WTC11 (cell line): ENCODE results near the gene LAMA3. TPM values are rescaled to one million over a fixed set of nuclear protein-coding genes. Genes with fewer than 3 reads are reported as not detected.

Experiments used
- ATAC-seq: fragments of 200-7000 bp; cut with Tn5 transposase; 2 replicates; pipeline ENCODE4 v1.10.0; 2021; ENCODE audit warnings: mild to moderate bottlenecking, moderate library complexity
- CTCF ChIA-PET: fragments of 300-600 bp; sonication (Branson Sonifier 250); formaldehyde crosslinking; loops from one replicate; lab custom pipeline; 2021; ENCODE audit warnings: antibody characterized with exemption; lab: Charles Lee
- POLR2A ChIA-PET: fragments of 350-600 bp; sonication (Branson Sonifier 250); formaldehyde crosslinking; loops from one replicate; lab custom pipeline; 2021; ENCODE audit warnings: antibody characterized with exemption; lab: Charles Lee
- DNase-seq: peaks from one replicate; pipeline ENCODE4 v3.0.0; 2021; ENCODE audit warnings: low spot score
- H3K27ac Mint-ChIP-seq: 2 replicates; pipeline ENCODE4 v1.8.0; 2021; ENCODE audit warnings: mixed read lengths
- H3K27me3 Mint-ChIP-seq: 2 replicates; pipeline ENCODE4 v1.8.0; 2021; ENCODE audit warnings: low read depth, mild to moderate bottlenecking, moderate library complexity, mixed read lengths
- H3K36me3 Mint-ChIP-seq: 2 replicates; pipeline ENCODE4 v1.8.0; 2021; ENCODE audit warnings: mixed read lengths
- H3K4me1 Mint-ChIP-seq: 2 replicates; pipeline ENCODE4 v1.8.0; 2022; ENCODE audit warnings: mixed read lengths
- H3K4me3 Mint-ChIP-seq: 2 replicates; pipeline ENCODE4 v1.8.0; 2021; ENCODE audit warnings: mild to moderate bottlenecking, moderate library complexity, mixed read lengths
- H3K9me3 Mint-ChIP-seq: 2 replicates; pipeline ENCODE4 v1.8.0; 2021; ENCODE audit warnings: mixed read lengths
- ELF4 ChIP-seq: sonication (generic); formaldehyde crosslinking; IDR thresholded peaks from 2 replicates; pipeline ENCODE4 v1.8.1; 2022; ENCODE audit warnings: low read depth, mild to moderate bottlenecking, moderate library complexity, missing genetic modification reagents
- ESRRA ChIP-seq: sonication (generic); formaldehyde crosslinking; IDR thresholded peaks from 2 replicates; pipeline ENCODE4 v1.8.1; 2022; ENCODE audit warnings: mild to moderate bottlenecking, missing genetic modification reagents, borderline replicate concordance
- FOXK1 ChIP-seq: sonication (generic); formaldehyde crosslinking; IDR thresholded peaks from 2 replicates; pipeline ENCODE4 v1.8.0; 2022; ENCODE audit warnings: mild to moderate bottlenecking, moderate library complexity, missing genetic modification reagents
- GTF2I ChIP-seq: fragments of 250-450 bp; sonication (Bioruptor Pico); conservative IDR thresholded peaks from 2 replicates; pipeline ENCODE4 v1.4.0; 2021; ENCODE audit warnings: mild to moderate bottlenecking
- HMGA2 ChIP-seq: fragments of 250-450 bp; sonication (Bioruptor Pico); IDR thresholded peaks from 2 replicates; pipeline ENCODE4 v1.4.0; 2021; ENCODE audit warnings: mild to moderate bottlenecking, moderate library complexity
- IRF2 ChIP-seq: sonication (generic); formaldehyde crosslinking; IDR thresholded peaks from 2 replicates; pipeline ENCODE4 v1.8.0; 2022; ENCODE audit warnings: low read depth, missing genetic modification reagents, borderline replicate concordance
- MXD4 ChIP-seq: fragments of 250-450 bp; sonication (Bioruptor Pico); IDR thresholded peaks from 2 replicates; pipeline ENCODE4 v1.8.0; 2021; ENCODE audit warnings: mild to moderate bottlenecking, moderate library complexity, borderline replicate concordance
- NFYB ChIP-seq: sonication (generic); formaldehyde crosslinking; conservative IDR thresholded peaks from 2 replicates; pipeline ENCODE4 v1.8.0; 2022; ENCODE audit warnings: low read depth, missing genetic modification reagents
- NR3C1 ChIP-seq: sonication (generic); formaldehyde crosslinking; conservative IDR thresholded peaks from 2 replicates; pipeline ENCODE4 v1.8.1; 2023; ENCODE audit warnings: low read depth, mild to moderate bottlenecking, missing genetic modification reagents
- PRRX2 ChIP-seq: fragments of 250-450 bp; sonication (Bioruptor Pico); IDR thresholded peaks from 2 replicates; pipeline ENCODE4 v1.8.0; 2021; ENCODE audit warnings: mild to moderate bottlenecking
- RORB ChIP-seq: fragments of 250-450 bp; sonication (Bioruptor Pico); IDR thresholded peaks from 2 replicates; pipeline ENCODE4 v1.9.0; 2021; ENCODE audit warnings: mild to moderate bottlenecking
- ZNF121 ChIP-seq: sonication (generic); formaldehyde crosslinking; IDR thresholded peaks from 2 replicates; pipeline ENCODE4 v1.8.0; 2023; ENCODE audit warnings: missing genetic modification reagents
- ZNF219 ChIP-seq: sonication (generic); formaldehyde crosslinking; IDR thresholded peaks from 2 replicates; pipeline ENCODE4 v1.8.0; 2023; ENCODE audit warnings: missing genetic modification reagents, mild to moderate bottlenecking, borderline replicate concordance
- ZNF263 ChIP-seq: sonication (generic); formaldehyde crosslinking; IDR thresholded peaks from 2 replicates; pipeline ENCODE4 v1.8.1; 2022; ENCODE audit warnings: low read depth, mild to moderate bottlenecking, moderate library complexity, missing genetic modification reagents
- total RNA-seq: library from RNA; stranded (reverse); gene quantifications from 3 replicates; pipeline ENCODE4 v1.2.3, GENCODE V29; 2021
- TF ChIP-seq, protein P1 (sequence below): fragments of 250-450 bp; sonication (Bioruptor Pico); IDR thresholded peaks from 2 replicates; pipeline ENCODE4 v1.9.0; 2021; ENCODE audit warnings: moderate library complexity, mild to moderate bottlenecking, inconsistent platforms, borderline replicate concordance
- TF ChIP-seq, protein P2 (sequence below): sonication (generic); formaldehyde crosslinking; IDR thresholded peaks from 2 replicates; pipeline ENCODE4 v1.8.0; 2022; ENCODE audit warnings: mild to moderate bottlenecking, missing genetic modification reagents
- TF ChIP-seq, protein P3 (sequence below): sonication (generic); formaldehyde crosslinking; conservative IDR thresholded peaks from 2 replicates; pipeline ENCODE4 v1.8.1; 2023; ENCODE audit warnings: mild to moderate bottlenecking, low read depth, missing genetic modification reagents, moderate library complexity
- TF ChIP-seq, protein P4 (sequence below): sonication (generic); formaldehyde crosslinking; IDR thresholded peaks from 2 replicates; pipeline ENCODE4 v1.8.1; 2022; ENCODE audit warnings: missing genetic modification reagents, borderline replicate concordance
- TF ChIP-seq, protein P5 (sequence below): sonication (generic); formaldehyde crosslinking; IDR thresholded peaks from 2 replicates; pipeline ENCODE4 v1.8.0; 2022; ENCODE audit warnings: mild to moderate bottlenecking, missing genetic modification reagents
- TF ChIP-seq, protein P6 (sequence below): sonication (generic); formaldehyde crosslinking; IDR thresholded peaks from 2 replicates; pipeline ENCODE4 v1.8.1; 2022; ENCODE audit warnings: mild to moderate bottlenecking, moderate library complexity, missing genetic modification reagents
- TF ChIP-seq, protein P7 (sequence below): sonication (generic); formaldehyde crosslinking; IDR thresholded peaks from 2 replicates; pipeline ENCODE4 v1.8.1; 2023; ENCODE audit warnings: mild to moderate bottlenecking, missing genetic modification reagents, moderate library complexity

Gene LAMA3
- total RNA-seq, 1 experiment from 2014 or later, result 0.83 TPM

DNA sequence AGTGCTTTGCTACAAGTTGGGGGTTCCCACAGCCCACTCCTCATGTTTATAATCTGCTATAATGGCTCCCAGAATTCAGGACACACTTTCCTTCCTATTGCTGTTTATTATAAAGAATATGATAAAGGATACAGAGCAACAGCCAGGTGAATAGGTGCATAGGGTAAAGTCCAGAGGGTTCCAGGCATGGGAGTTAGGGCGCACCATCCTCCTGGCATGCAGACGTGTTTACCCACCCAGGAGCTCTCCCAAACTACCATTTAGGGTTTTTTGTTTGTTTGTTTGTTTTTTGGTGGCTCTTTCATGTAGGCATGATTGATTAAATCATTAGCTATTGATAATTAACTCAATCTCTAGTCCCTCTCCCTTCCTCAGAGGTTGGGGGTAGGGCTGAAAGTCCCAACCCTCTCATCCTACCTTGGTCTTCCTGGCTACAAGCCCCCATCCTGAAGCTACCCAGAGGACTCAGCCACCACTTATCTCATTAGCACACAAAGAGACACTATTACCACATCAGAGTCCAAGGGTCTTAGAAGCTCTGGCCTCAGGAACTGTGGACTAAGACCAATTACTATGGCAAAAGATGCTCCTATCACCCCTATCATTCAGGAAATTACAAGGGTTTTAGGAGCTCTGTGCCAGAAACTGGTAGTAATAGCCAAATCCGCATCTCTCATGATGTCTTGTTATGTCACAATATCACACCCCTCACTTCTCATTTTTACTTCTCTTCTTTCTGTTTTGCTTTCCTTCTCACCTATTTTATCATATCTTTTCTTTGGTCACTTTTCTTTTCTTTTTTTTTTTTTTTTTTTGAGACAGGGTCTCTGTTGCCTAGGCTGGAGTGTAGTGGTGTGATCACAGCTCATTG is 170.4 kb downstream of the LAMA3 start:
- Mint-ChIP-seq H3K27ac (no peak overlapping the region), H3K27me3 (peaks cover 9% of the 10 kb centered on the region; the same call in 1 of the 2 replicates), H3K4me1 (peaks cover 32% of the 10 kb centered on the region), H3K9me3 (no peaks in the 10 kb centered on the region), H3K4me3 (no peak overlapping the region)
- DNase-seq (no peak), ATAC-seq (no peak)
- no peak for TF ChIP-seq RORB (CRISPR knock-in tag)
- no peak for TF ChIP-seq FOXK1 (CRISPR knock-in tag)
- no peak for TF ChIP-seq ELF4
- TF ChIP-seq, protein P1, sequence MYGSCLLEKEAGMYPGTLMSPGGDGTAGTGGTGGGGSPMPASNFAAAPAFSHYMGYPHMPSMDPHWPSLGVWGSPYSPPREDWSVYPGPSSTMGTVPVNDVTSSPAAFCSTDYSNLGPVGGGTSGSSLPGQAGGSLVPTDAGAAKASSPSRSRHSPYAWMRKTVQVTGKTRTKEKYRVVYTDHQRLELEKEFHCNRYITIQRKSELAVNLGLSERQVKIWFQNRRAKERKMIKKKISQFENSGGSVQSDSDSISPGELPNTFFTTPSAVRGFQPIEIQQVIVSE (CRISPR knock-in tag), result no peak
- TF ChIP-seq, protein P2, sequence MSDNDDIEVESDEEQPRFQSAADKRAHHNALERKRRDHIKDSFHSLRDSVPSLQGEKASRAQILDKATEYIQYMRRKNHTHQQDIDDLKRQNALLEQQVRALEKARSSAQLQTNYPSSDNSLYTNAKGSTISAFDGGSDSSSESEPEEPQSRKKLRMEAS (CRISPR knock-in tag), result no peak
- TF ChIP-seq, all 79 proteins: peak for 0
- ChIA-PET POLR2A (no interaction called here), CTCF (no interaction called here)
- no peaks in the 10 kb centered on the region for H3K36me3 Mint-ChIP-seq

DNA sequence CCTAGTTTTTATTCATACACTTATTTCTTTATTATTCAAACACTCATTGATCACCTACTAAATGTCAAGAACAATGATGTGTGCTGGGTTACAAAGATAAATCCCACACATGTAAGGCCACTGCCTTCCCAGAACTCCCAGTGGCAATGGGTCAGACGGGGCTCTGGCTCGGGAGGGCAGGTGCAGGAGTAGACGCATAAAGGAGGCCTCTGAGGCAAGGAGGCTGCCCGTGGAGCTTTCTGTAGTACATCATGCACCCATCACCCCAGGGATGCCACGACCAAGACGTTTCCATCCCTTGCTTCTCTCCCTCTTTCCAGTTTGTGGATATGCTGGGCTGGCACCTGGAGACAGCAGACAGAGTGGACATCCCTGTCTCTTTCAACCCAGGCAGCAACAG is 172.1 kb downstream of the LAMA3 start:
- CTCF ChIA-PET, result interaction anchor here (1.1 kb wide), 1 partner anchor 58 kb away, joined by 5 read pairs; no protein-coding TSS in a partner anchor
- no peaks in the 10 kb centered on the region for H3K36me3 Mint-ChIP-seq
- no peak overlapping the region for H3K27ac Mint-ChIP-seq
- peaks cover 30% of the 10 kb centered on the region for H3K4me1 Mint-ChIP-seq
- H3K4me3 Mint-ChIP-seq, result no peak overlapping the region
- peaks cover 9% of the 10 kb centered on the region; the same call in 1 of the 2 replicates for H3K27me3 Mint-ChIP-seq
- DNase-seq (no peak), ATAC-seq (no peak)
- H3K9me3 Mint-ChIP-seq, result no peaks in the 10 kb centered on the region
- TF ChIP-seq, protein P3, sequence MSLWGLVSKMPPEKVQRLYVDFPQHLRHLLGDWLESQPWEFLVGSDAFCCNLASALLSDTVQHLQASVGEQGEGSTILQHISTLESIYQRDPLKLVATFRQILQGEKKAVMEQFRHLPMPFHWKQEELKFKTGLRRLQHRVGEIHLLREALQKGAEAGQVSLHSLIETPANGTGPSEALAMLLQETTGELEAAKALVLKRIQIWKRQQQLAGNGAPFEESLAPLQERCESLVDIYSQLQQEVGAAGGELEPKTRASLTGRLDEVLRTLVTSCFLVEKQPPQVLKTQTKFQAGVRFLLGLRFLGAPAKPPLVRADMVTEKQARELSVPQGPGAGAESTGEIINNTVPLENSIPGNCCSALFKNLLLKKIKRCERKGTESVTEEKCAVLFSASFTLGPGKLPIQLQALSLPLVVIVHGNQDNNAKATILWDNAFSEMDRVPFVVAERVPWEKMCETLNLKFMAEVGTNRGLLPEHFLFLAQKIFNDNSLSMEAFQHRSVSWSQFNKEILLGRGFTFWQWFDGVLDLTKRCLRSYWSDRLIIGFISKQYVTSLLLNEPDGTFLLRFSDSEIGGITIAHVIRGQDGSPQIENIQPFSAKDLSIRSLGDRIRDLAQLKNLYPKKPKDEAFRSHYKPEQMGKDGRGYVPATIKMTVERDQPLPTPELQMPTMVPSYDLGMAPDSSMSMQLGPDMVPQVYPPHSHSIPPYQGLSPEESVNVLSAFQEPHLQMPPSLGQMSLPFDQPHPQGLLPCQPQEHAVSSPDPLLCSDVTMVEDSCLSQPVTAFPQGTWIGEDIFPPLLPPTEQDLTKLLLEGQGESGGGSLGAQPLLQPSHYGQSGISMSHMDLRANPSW (CRISPR knock-in tag), result no peak
- TF ChIP-seq PRRX2 (CRISPR knock-in tag) (no peak), ZNF263 (no peak), IRF2 (no peak), MXD4 (CRISPR knock-in tag) (no peak), HMGA2 (CRISPR knock-in tag) (no peak), ZNF219 (CRISPR knock-in tag) (no peak), GTF2I (CRISPR knock-in tag) (no peak)
- TF ChIP-seq, protein P4, sequence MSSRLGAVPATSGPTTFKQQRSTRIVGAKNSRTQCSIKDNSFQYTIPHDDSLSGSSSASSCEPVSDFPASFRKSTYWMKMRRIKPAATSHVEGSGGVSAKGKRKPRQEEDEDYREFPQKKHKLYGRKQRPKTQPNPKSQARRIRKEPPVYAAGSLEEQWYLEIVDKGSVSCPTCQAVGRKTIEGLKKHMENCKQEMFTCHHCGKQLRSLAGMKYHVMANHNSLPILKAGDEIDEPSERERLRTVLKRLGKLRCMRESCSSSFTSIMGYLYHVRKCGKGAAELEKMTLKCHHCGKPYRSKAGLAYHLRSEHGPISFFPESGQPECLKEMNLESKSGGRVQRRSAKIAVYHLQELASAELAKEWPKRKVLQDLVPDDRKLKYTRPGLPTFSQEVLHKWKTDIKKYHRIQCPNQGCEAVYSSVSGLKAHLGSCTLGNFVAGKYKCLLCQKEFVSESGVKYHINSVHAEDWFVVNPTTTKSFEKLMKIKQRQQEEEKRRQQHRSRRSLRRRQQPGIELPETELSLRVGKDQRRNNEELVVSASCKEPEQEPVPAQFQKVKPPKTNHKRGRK (CRISPR knock-in tag), result no peak
- POLR2A ChIA-PET, result no interaction called here

DNA sequence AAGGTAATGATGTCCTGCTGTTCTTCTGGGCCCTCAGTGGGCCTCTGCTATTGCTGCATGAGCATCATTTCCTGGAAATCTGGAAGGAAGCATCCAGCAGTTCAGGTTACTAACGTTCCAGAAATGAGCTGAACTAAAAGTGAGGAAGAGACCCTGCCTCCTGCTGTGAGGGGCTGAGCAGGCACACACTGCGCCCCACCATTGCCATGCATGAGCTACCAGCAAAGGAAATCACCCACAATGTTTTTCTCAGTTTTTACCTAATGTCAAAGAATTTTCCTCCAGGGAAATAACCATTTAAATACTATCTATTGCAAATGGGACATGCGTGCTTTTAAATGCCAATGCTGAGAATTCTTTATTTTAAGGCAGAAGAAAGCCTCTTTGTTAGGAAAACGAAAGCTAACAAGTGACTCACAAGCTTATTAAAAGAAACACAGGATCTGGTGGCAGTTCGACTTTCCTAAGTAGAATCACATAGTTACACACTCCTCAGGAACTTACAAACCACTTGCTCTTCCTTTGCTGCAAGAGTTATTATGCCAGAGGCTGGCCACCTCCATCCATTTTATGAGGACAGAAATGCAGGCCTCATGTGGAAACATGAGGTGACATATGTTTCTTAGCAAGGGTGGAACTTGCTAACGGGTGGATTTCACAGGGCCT is 172.7 kb downstream of the LAMA3 start:
- Mint-ChIP-seq H3K27me3 (peaks cover 9% of the 10 kb centered on the region; the same call in 1 of the 2 replicates), H3K4me1 (peaks cover 24% of the 10 kb centered on the region), H3K36me3 (no peaks in the 10 kb centered on the region), H3K27ac (no peak overlapping the region), H3K9me3 (no peaks in the 10 kb centered on the region), H3K4me3 (no peak overlapping the region)
- POLR2A ChIA-PET, result no interaction called here
- DNase-seq (no peak), ATAC-seq (no peak)
- CTCF ChIA-PET, result interaction anchor here (0.7 to 2.0 kb wide), 3 partner anchors 10 to 68 kb away, joined by 4 to 5 read pairs (median 5); no protein-coding TSS in a partner anchor
- TF ChIP-seq, protein P5, sequence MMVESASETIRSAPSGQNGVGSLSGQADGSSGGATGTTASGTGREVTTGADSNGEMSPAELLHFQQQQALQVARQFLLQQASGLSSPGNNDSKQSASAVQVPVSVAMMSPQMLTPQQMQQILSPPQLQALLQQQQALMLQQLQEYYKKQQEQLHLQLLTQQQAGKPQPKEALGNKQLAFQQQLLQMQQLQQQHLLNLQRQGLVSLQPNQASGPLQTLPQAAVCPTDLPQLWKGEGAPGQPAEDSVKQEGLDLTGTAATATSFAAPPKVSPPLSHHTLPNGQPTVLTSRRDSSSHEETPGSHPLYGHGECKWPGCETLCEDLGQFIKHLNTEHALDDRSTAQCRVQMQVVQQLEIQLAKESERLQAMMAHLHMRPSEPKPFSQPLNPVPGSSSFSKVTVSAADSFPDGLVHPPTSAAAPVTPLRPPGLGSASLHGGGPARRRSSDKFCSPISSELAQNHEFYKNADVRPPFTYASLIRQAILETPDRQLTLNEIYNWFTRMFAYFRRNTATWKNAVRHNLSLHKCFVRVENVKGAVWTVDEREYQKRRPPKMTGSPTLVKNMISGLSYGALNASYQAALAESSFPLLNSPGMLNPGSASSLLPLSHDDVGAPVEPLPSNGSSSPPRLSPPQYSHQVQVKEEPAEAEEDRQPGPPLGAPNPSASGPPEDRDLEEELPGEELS (CRISPR knock-in tag), result no peak
- TF ChIP-seq NR3C1 (CRISPR knock-in tag) (no peak), ZNF121 (CRISPR knock-in tag) (no peak), ELF4 (no peak), NFYB (CRISPR knock-in tag) (no peak), ESRRA (no peak)
- TF ChIP-seq, protein P6, sequence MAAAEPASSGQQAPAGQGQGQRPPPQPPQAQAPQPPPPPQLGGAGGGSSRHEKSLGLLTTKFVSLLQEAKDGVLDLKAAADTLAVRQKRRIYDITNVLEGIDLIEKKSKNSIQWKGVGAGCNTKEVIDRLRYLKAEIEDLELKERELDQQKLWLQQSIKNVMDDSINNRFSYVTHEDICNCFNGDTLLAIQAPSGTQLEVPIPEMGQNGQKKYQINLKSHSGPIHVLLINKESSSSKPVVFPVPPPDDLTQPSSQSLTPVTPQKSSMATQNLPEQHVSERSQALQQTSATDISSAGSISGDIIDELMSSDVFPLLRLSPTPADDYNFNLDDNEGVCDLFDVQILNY, result no peak
- TF ChIP-seq, protein P7, sequence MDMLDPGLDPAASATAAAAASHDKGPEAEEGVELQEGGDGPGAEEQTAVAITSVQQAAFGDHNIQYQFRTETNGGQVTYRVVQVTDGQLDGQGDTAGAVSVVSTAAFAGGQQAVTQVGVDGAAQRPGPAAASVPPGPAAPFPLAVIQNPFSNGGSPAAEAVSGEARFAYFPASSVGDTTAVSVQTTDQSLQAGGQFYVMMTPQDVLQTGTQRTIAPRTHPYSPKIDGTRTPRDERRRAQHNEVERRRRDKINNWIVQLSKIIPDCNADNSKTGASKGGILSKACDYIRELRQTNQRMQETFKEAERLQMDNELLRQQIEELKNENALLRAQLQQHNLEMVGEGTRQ (CRISPR knock-in tag), result no peak
